HEK293 (cell line): ENCODE measurements around the gene PPP2R5E.

ENCODE experiments used
- GLI4 ChIP-seq: fragments of 450-650 bp; formaldehyde crosslinking; IDR thresholded peaks from 2 replicates; pipeline ENCODE4 v1.5.1; 2016; ENCODE audit warnings: missing biosample characterization, missing genetic modification characterization
- GLIS1 ChIP-seq: fragments of 450-650 bp; formaldehyde crosslinking; IDR thresholded peaks from 2 replicates; pipeline ENCODE4 v1.5.1; 2016; ENCODE audit warnings: missing biosample characterization, missing genetic modification characterization
- GLIS2 ChIP-seq: fragments of 450-650 bp; formaldehyde crosslinking; IDR thresholded peaks from 2 replicates; pipeline ENCODE4 v1.5.1; 2016; ENCODE audit warnings: missing biosample characterization, missing genetic modification characterization
- HOXC10 ChIP-seq: sonication (generic); formaldehyde crosslinking; IDR thresholded peaks from 2 replicates; pipeline ENCODE4 v1.8.1; 2023; ENCODE audit warnings: mild to moderate bottlenecking, missing genetic modification reagents
- PRDM6 ChIP-seq: fragments of 450-650 bp; formaldehyde crosslinking; IDR thresholded peaks from 2 replicates; pipeline ENCODE4 v1.5.1; 2017; ENCODE audit warnings: missing biosample characterization, missing genetic modification characterization
- RBAK ChIP-seq: fragments of 450-650 bp; formaldehyde crosslinking; IDR thresholded peaks from 2 replicates; pipeline ENCODE4 v1.5.1; 2016; ENCODE audit warnings: missing biosample characterization, missing genetic modification characterization
- SETDB1 ChIP-seq: IDR thresholded peaks from one replicate; pipeline ENCODE4 v1.6.1; 2017; ENCODE audit warnings: mild to moderate bottlenecking, low read length, moderate library complexity, mixed read lengths; ENCODE audit not compliant: insufficient read length
- TRIM28 ChIP-seq: IDR thresholded peaks from 2 replicates; pipeline ENCODE4 v1.6.1; 2011; ENCODE audit warnings: low read length, control low read depth, borderline replicate concordance
- ZBTB1 ChIP-seq: fragments of 450-650 bp; formaldehyde crosslinking; IDR thresholded peaks from 2 replicates; pipeline ENCODE4 v1.5.1; 2016; ENCODE audit warnings: missing biosample characterization, missing genetic modification characterization
- ZBTB17 ChIP-seq: fragments of 450-650 bp; formaldehyde crosslinking; IDR thresholded peaks from 2 replicates; pipeline ENCODE4 v1.5.1; 2016; ENCODE audit warnings: missing biosample characterization, missing genetic modification characterization
- ZEB2 ChIP-seq: fragments of 450-650 bp; formaldehyde crosslinking; IDR thresholded peaks from 2 replicates; pipeline ENCODE4 v1.5.1; 2016; ENCODE audit warnings: missing biosample characterization, missing genetic modification characterization
- ZFP3 ChIP-seq: fragments of 450-650 bp; formaldehyde crosslinking; IDR thresholded peaks from 2 replicates; pipeline ENCODE4 v1.5.1; 2016; ENCODE audit warnings: low read depth, missing biosample characterization, missing genetic modification characterization
- ZNF114 ChIP-seq: fragments of 450-650 bp; formaldehyde crosslinking; IDR thresholded peaks from 2 replicates; pipeline ENCODE4 v1.5.0; 2017; ENCODE audit warnings: missing biosample characterization, missing genetic modification characterization
- ZNF148 ChIP-seq: fragments of 450-650 bp; formaldehyde crosslinking; IDR thresholded peaks from 2 replicates; pipeline ENCODE4 v1.5.0; 2017; ENCODE audit warnings: missing biosample characterization, missing genetic modification characterization, borderline replicate concordance
- ZNF2 ChIP-seq: fragments of 450-650 bp; formaldehyde crosslinking; IDR thresholded peaks from 2 replicates; pipeline ENCODE4 v1.5.1; 2016; ENCODE audit warnings: missing biosample characterization, missing genetic modification characterization
- ZNF248 ChIP-seq: fragments of 450-650 bp; formaldehyde crosslinking; IDR thresholded peaks from 2 replicates; pipeline ENCODE4 v1.5.1; 2017; ENCODE audit warnings: missing biosample characterization, missing genetic modification characterization
- ZNF292 ChIP-seq: fragments of 450-650 bp; formaldehyde crosslinking; IDR thresholded peaks from 2 replicates; pipeline ENCODE4 v1.5.1; 2016; ENCODE audit warnings: low read depth, missing biosample characterization, missing genetic modification characterization, borderline replicate concordance
- ZNF37A ChIP-seq: fragments of 450-650 bp; IDR thresholded peaks from 2 replicates; pipeline ENCODE4 v1.5.1; 2018; ENCODE audit warnings: missing biosample characterization, missing genetic modification characterization
- ZNF433 ChIP-seq: fragments of 450-650 bp; formaldehyde crosslinking; IDR thresholded peaks from 2 replicates; pipeline ENCODE4 v1.5.1; 2016; ENCODE audit warnings: missing biosample characterization, missing genetic modification characterization, low read depth
- ZNF488 ChIP-seq: fragments of 450-650 bp; formaldehyde crosslinking; IDR thresholded peaks from 2 replicates; pipeline ENCODE4 v1.5.1; 2016; ENCODE audit warnings: missing biosample characterization, missing genetic modification characterization
- ZNF513 ChIP-seq: fragments of 450-650 bp; IDR thresholded peaks from 2 replicates; pipeline ENCODE4 v1.5.1; 2018; ENCODE audit warnings: missing biosample characterization, missing genetic modification characterization
- ZNF530 ChIP-seq: fragments of 450-650 bp; formaldehyde crosslinking; IDR thresholded peaks from 2 replicates; pipeline ENCODE4 v1.5.1; 2016; ENCODE audit warnings: low read depth, missing biosample characterization, missing genetic modification characterization
- ZNF610 ChIP-seq: fragments of 450-650 bp; formaldehyde crosslinking; IDR thresholded peaks from 2 replicates; pipeline ENCODE4 v1.5.1; 2016; ENCODE audit warnings: missing biosample characterization, missing genetic modification characterization, borderline replicate concordance
- ZNF629 ChIP-seq: fragments of 450-650 bp; formaldehyde crosslinking; IDR thresholded peaks from 2 replicates; pipeline ENCODE4 v1.5.1; 2017; ENCODE audit warnings: missing biosample characterization, missing genetic modification characterization
- ZNF660 ChIP-seq: fragments of 450-650 bp; IDR thresholded peaks from 2 replicates; pipeline ENCODE4 v1.5.1; 2018; ENCODE audit warnings: missing biosample characterization, mild to moderate bottlenecking, missing genetic modification characterization
- ZNF677 ChIP-seq: fragments of 450-650 bp; IDR thresholded peaks from 2 replicates; pipeline ENCODE4 v1.5.0; 2018; ENCODE audit warnings: missing biosample characterization, mild to moderate bottlenecking, missing genetic modification characterization, moderate library complexity
- ZNF704 ChIP-seq: fragments of 450-650 bp; formaldehyde crosslinking; IDR thresholded peaks from 2 replicates; pipeline ENCODE4 v1.5.1; 2016; ENCODE audit warnings: missing biosample characterization, missing genetic modification characterization
- ZNF776 ChIP-seq: fragments of 450-650 bp; formaldehyde crosslinking; IDR thresholded peaks from 2 replicates; pipeline ENCODE4 v1.5.0; 2017; ENCODE audit warnings: missing biosample characterization, missing genetic modification characterization, borderline replicate concordance
- ZNF777 ChIP-seq: fragments of 450-650 bp; formaldehyde crosslinking; IDR thresholded peaks from 2 replicates; pipeline ENCODE4 v1.5.1; 2017; ENCODE audit warnings: missing biosample characterization, missing genetic modification characterization, borderline replicate concordance
- ZNF785 ChIP-seq: fragments of 450-650 bp; formaldehyde crosslinking; IDR thresholded peaks from 2 replicates; pipeline ENCODE4 v1.5.1; 2016; ENCODE audit warnings: missing biosample characterization, missing genetic modification characterization
- ZNF837 ChIP-seq: fragments of 450-650 bp; formaldehyde crosslinking; IDR thresholded peaks from 2 replicates; pipeline ENCODE4 v1.5.1; 2016; ENCODE audit warnings: missing biosample characterization, missing genetic modification characterization
- ZSCAN18 ChIP-seq: fragments of 450-650 bp; formaldehyde crosslinking; IDR thresholded peaks from 2 replicates; pipeline ENCODE4 v1.5.1; 2016; ENCODE audit warnings: missing biosample characterization, missing genetic modification characterization

The PPP2R5E gene

GRCh38 chr14:63470962-63471793, 72.0 kb downstream of the PPP2R5E start (continued):
- TF ChIP-seq PRDM6 (tag by site-specific recombination) (peak; percentile 81), ZNF488 (tag by site-specific recombination) (no peak), ZFP3 (tag by site-specific recombination) (no peak), ZNF837 (tag by site-specific recombination) (no peak), ZNF677 (tag by site-specific recombination) (no peak), ZBTB1 (tag by site-specific recombination) (no peak), ZNF433 (no peak), ZNF292 (no peak), ZNF776 (tag by site-specific recombination) (no peak), ZNF629 (peak; percentile 52), ZSCAN18 (no peak), ZNF114 (no peak), ZNF2 (no peak), TRIM28 (no peak), GLIS2 (tag by site-specific recombination) (no peak), ZNF148 (tag by site-specific recombination) (no peak), ZNF37A (tag by site-specific recombination) (no peak), GLI4 (tag by site-specific recombination) (no peak), HOXC10 (CRISPR knock-in tag) (no peak), ZNF704 (no peak), ZEB2 (peak; percentile 47; the same call in 1 of the 2 replicates), ZBTB17 (tag by site-specific recombination) (peak; percentile 41; the same call in 1 of the 2 replicates), GLIS1 (tag by site-specific recombination) (no peak), ZNF777 (tag by site-specific recombination) (no peak), ZNF530 (tag by site-specific recombination) (no peak), ZNF785 (tag by site-specific recombination) (no peak), ZNF610 (tag by site-specific recombination) (no peak), ZNF660 (tag by site-specific recombination) (0 out of 2 replicates have a peak, but pooled peaks have one; percentile 37), SETDB1 (no peak), ZNF248 (tag by site-specific recombination) (no peak), RBAK (tag by site-specific recombination) (no peak), ZNF513 (tag by site-specific recombination) (no peak)
